HAP-1 (cell line): ENCODE results near the gene SEMA5B.

Source experiments
- DNase-seq, 2 experiments: peaks; one replicate each; pipeline ENCODE4 v3.0.0-alpha.2; 2016 to 2020; ENCODE audit warnings: low spot score in 2 of 2
- H3K27me3 ChIP-seq: fragments of 250-450 bp; sonication (Bioruptor Pico); 2 replicates; pipeline ENCODE4 v1.5.1; 2020; ENCODE audit warnings: low read depth, mild to moderate bottlenecking, moderate library complexity
- H3K36me3 ChIP-seq: fragments of 250-450 bp; sonication (Bioruptor Pico); replicated peaks from 2 replicates; pipeline ENCODE4 v1.5.1; 2020; ENCODE audit warnings: mild to moderate bottlenecking
- H3K4me1 ChIP-seq: fragments of 250-450 bp; sonication (Bioruptor Pico); 2 replicates; pipeline ENCODE4 v1.5.1; 2020; ENCODE audit warnings: mild to moderate bottlenecking
- H3K4me3 ChIP-seq: fragments of 250-450 bp; sonication (Bioruptor Pico); 2 replicates; pipeline ENCODE4 v1.5.1; 2020; ENCODE audit warnings: mild to moderate bottlenecking, moderate library complexity
- H3K9me3 ChIP-seq: fragments of 250-450 bp; sonication (Bioruptor Pico); 2 replicates; pipeline ENCODE4 v1.5.1; 2020; ENCODE audit warnings: mild to moderate bottlenecking, moderate library complexity
- in situ Hi-C: fragments of 300-500 bp; cut with MboI; formaldehyde crosslinking; loops from 3 replicates; pipeline ENCODE4 v1.14.3; 2020; ENCODE audit warnings: low sequenced_read_pairs, inconsistent platforms, mixed read lengths

Gene SEMA5B

GRCh38 chr3:122991236-122991985 is 36.2 kb downstream of the SEMA5B start:
- Histone ChIP-seq H3K4me1 (no peaks in the 10 kb centered on the region), H3K4me3 (no peak overlapping the region), H3K27me3 (peaks cover 27% of the 10 kb centered on the region), H3K36me3 (no peaks in the 10 kb centered on the region), H3K9me3 (no peaks in the 10 kb centered on the region)
- in situ Hi-C loops = no loop called here
- no peak for DNase-seq

DNA sequence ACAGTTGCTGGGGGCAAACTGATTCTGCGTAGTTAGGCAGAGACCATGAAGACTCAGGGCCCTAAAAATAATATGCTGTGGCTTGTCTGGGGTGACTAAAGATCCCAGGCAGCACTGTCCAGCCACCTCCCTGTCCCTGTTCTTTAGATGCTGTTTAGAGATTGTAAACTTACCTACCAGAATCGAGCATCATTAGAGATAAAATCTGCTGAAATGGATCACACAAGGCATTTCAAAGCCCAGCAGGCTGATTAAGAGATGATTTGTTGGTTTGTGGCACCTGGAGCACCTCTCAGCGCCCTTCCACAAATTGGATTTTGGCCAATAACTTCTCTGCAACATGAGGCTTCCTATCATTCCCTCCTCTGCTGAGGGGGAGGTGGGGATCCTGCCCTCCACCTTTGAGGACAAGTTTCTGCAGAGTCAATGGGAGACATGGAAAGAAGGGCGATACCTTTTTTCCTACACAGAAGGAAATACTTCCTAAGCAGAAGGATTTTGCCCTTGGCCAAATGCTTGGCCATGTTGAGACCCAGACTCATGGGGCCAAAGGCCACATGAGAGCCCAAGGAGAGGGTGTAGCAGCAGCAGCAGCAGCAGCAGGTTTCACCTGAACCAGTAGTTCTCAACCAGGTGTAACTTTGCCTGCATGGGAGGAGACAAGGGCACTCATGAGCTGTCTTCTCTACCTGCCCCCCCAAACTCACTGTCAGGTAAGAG is 37.5 kb downstream of the SEMA5B start:
- DNase-seq = no peak
- Histone ChIP-seq H3K4me1 (no peaks in the 10 kb centered on the region), H3K9me3 (no peaks in the 10 kb centered on the region), H3K4me3 (no peak overlapping the region), H3K27me3 (peaks cover 27% of the 10 kb centered on the region), H3K36me3 (no peaks in the 10 kb centered on the region)
- in situ Hi-C loops = no loop called here

GRCh38 chr3:122988508-122988907 is 39.1 kb downstream of the SEMA5B start:
- H3K4me3 ChIP-seq = no peak overlapping the region
- DNase-seq = no peak
- H3K36me3 ChIP-seq = no peaks in the 10 kb centered on the region
- H3K27me3 ChIP-seq = peaks cover 23% of the 10 kb centered on the region
- H3K4me1 ChIP-seq = no peaks in the 10 kb centered on the region
- in situ Hi-C loops = no loop called here
- no peaks in the 10 kb centered on the region for H3K9me3 ChIP-seq

DNA sequence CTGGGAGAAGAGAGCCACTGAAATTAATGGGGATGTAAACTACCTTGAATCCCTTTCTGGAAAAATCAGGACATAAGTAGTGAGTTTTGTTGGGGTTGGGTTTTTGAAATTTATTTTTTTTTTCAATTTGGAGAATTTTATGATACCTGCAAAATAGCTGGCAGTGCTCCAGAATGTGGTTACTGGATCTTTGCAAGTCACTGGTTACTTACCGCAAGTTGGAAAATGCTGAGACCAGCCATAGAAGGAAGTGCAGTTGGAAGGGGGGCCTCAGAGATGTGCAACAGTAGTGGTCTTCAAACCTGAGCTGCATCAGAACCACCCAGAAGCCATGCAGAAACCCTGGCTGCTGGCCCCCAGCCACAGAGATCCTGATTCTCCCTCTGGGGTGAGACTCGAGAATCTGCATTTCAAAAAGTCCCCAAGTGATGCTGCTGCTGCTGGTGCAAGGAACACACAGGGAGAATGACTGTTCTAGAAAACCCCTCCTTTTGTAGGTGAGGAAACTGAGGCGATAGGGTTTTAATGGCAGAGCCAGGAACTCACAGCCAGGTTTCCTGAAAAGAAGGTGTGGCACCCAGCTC is 39.7 kb downstream of the SEMA5B start:
- in situ Hi-C loops = no loop called here
- DNase-seq = no peak
- no peaks in the 10 kb centered on the region for H3K9me3 ChIP-seq
- H3K36me3 ChIP-seq = no peaks in the 10 kb centered on the region
- H3K4me3 ChIP-seq = no peak overlapping the region
- H3K27me3 ChIP-seq = peaks cover 16% of the 10 kb centered on the region
- H3K4me1 ChIP-seq = no peaks in the 10 kb centered on the region

DNA sequence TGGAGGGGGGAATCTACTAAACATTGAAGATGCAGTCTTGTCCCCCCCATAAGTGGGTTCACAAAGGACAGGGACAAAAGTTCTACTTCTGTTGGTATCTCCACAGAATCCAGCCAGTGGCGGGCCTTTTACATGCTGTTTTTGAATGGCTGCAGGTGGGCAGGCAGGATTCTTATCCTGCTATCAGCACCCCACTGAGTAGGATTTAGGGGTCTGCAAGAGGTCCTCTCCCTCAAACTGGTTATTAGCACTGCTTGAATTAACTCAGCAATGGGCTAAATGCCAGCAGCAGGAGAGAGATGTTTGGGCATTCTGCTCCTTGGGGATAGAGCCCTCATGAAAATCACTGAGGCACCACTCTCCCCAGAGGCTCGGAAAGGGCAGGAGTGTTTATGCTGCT is 40.3 kb downstream of the SEMA5B start:
- no peaks in the 10 kb centered on the region for H3K36me3 ChIP-seq
- H3K27me3 ChIP-seq = peaks cover 12% of the 10 kb centered on the region
- no peak for DNase-seq
- H3K9me3 ChIP-seq = no peaks in the 10 kb centered on the region
- in situ Hi-C loops = no loop called here
- H3K4me3 ChIP-seq = no peak overlapping the region
- H3K4me1 ChIP-seq = no peaks in the 10 kb centered on the region

- H3K27me3 ChIP-seq = peaks cover 8% of the 10 kb centered on the region; the same call in 1 of the 2 replicates
- in situ Hi-C loops = no loop called here
These were observed 40.8 kb downstream of the SEMA5B start for GRCh38 chr3:122986693-122987179.

DNA sequence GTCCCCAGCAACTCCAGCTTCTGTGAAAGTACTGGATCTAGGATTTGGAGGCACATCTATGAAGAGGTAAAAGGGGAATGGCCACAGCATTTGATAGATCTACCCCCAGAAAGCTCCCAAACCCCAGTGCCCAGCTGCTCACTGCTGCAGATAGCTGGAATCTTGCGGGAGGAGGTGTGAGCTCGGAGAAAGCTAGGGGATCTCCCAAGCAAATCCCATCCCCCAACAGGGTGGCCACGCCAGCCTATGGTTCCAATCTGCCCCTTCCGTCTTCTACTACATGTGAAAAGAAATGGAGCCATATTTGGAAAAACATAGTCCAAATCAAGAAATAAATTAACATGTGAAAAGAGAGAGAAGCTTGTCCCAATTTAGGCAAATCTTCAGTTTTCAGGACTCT is 42.0 kb downstream of the SEMA5B start:
- peaks cover under 1% of the 10 kb centered on the region; the same call in 1 of the 2 replicates for H3K27me3 ChIP-seq
- no peaks in the 10 kb centered on the region for H3K36me3 ChIP-seq
- no peak overlapping the region for H3K4me3 ChIP-seq
- H3K4me1 ChIP-seq = no peaks in the 10 kb centered on the region
- H3K9me3 ChIP-seq = no peaks in the 10 kb centered on the region
- in situ Hi-C loops = no loop called here
- no peak for DNase-seq

More at GRCh38 chr3:122986693-122987179, 40.8 kb downstream of the SEMA5B start:
- no peak for DNase-seq
- H3K4me1 ChIP-seq = no peaks in the 10 kb centered on the region
- H3K4me3 ChIP-seq = no peak overlapping the region
- no peaks in the 10 kb centered on the region for H3K36me3 ChIP-seq
- no peaks in the 10 kb centered on the region for H3K9me3 ChIP-seq

- Histone ChIP-seq H3K36me3 (no peaks in the 10 kb centered on the region), H3K9me3 (no peaks in the 10 kb centered on the region), H3K4me3 (no peak overlapping the region), H3K27me3 (no peaks in the 10 kb centered on the region), H3K4me1 (no peaks in the 10 kb centered on the region)
- DNase-seq = no peak
- in situ Hi-C loops = no loop called here
These were observed 42.9 kb downstream of the SEMA5B start for GRCh38 chr3:122984650-122985049.

GRCh38 chr3:122984007-122984406 is 43.6 kb downstream of the SEMA5B start:
- Histone ChIP-seq H3K4me3 (no peak overlapping the region), H3K4me1 (no peaks in the 10 kb centered on the region), H3K36me3 (no peaks in the 10 kb centered on the region), H3K9me3 (no peaks in the 10 kb centered on the region), H3K27me3 (no peaks in the 10 kb centered on the region)
- in situ Hi-C loops = no loop called here
- no peak for DNase-seq

GRCh38 chr3:122982216-122983185 is 45.1 kb downstream of the SEMA5B start:
- H3K9me3 ChIP-seq = no peaks in the 10 kb centered on the region
- H3K36me3 ChIP-seq = no peaks in the 10 kb centered on the region
- H3K27me3 ChIP-seq = no peaks in the 10 kb centered on the region
- H3K4me1 ChIP-seq = no peaks in the 10 kb centered on the region
- in situ Hi-C loops = no loop called here
- no peak overlapping the region for H3K4me3 ChIP-seq
- DNase-seq = peak in 1 of 2 experiments; percentile 23

DNA sequence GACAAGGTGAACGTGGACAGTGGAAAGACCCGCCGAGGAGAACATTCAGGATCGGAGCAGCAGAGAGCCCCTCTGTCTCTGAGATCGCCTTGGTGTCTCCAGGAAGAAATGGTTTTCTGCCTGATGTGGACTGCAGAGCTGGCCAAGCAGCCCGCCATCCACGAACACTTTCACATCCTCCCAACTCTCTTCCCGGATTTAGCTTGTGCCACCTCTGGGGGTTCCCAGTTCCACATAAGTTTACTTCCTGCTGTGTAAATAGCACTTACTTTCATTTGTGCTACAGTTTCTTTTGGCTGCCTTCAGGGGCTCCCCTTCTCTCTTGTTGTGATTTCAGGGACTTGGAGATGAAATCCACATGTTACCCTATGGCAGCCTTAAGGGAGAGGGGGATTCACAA is 48.4 kb downstream of the SEMA5B start:
- no peaks in the 10 kb centered on the region for H3K9me3 ChIP-seq
- H3K4me3 ChIP-seq = no peak overlapping the region
- peaks cover 13% of the 10 kb centered on the region for H3K4me1 ChIP-seq
- in situ Hi-C loops = no loop called here
- no peaks in the 10 kb centered on the region for H3K27me3 ChIP-seq
- no peak for DNase-seq
- H3K36me3 ChIP-seq = no peaks in the 10 kb centered on the region

DNA sequence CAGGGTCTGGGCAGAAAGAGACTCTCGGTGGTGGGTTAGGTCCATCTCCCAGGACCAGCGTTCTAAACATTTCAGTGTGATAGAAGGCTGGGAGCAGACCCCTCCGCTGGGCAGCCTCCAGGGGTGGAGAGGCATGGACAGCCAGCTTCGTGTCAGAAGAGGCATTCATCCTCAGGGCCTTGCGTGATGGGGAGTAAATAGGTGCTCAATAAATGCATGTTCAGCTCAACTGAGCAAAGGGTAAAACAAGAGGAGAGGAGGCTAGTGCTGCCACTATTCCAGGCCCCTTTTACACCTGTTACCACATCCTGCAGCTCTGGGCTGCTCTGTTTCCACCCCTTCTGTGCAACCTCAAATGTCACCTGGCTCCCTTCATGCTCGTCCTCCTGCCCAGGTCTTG is 49.0 kb downstream of the SEMA5B start:
- no peaks in the 10 kb centered on the region for H3K36me3 ChIP-seq
- in situ Hi-C loops = no loop called here
- H3K4me1 ChIP-seq = peaks cover 13% of the 10 kb centered on the region
- no peak overlapping the region for H3K4me3 ChIP-seq
- no peaks in the 10 kb centered on the region for H3K27me3 ChIP-seq
- no peaks in the 10 kb centered on the region for H3K9me3 ChIP-seq
- DNase-seq = no peak

GRCh38 chr3:122977746-122978466 is 49.7 kb downstream of the SEMA5B start:
- no peaks in the 10 kb centered on the region for H3K36me3 ChIP-seq
- DNase-seq = peak in 1 of 2 experiments; percentile 33
- in situ Hi-C loops = no loop called here
- H3K9me3 ChIP-seq = no peaks in the 10 kb centered on the region
- H3K4me3 ChIP-seq = no peak overlapping the region
- no peaks in the 10 kb centered on the region for H3K27me3 ChIP-seq
- H3K4me1 ChIP-seq = peaks cover 13% of the 10 kb centered on the region
